Stimulated activated CD4-positive, alpha-beta T cell treated with anti-CD3 and anti-CD28 coated beads, Interleukin-1b, Interleukin-23, amount 100 ng/mL, for 4 hours (primary cell): ENCODE measurements around the gene ARAP1.

Experiments
- DNase-seq, 2 donors: peaks; one replicate each; pipeline ENCODE4 v3.0.0-alpha.2; 2020; ENCODE audit warnings: low read depth in 2 of 2

Gene ARAP1

DNA sequence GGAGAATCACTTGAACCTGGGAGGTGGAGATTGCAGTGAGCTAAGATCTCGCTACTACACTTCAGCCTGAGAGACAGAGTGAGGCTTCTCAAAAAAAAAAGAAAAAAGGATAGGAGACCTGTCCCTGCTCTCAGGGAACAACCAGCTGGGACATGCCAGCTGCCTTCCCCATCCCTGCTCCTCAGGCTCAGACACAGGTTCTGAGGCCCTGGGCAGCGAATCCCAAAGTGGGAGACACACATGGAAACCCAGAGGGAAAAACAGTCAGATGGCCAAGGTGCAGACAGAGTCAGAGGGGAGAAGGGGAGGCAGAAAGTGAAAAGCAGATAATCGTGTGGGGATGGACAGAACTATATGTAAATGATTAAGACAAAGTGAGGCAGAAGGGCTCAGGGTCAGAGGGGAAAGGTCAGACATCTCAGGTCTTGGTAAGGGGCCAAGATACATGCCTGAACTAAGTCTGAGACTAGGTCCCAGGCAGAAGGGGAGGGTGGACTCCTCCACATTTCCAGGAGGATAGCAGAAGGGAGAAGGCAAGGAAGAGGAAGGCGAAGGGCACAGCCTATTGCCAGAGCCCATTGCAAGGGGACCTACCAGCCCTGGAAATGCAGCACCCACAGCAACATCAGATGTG, 27.4 kb upstream of the ARAP1 start:
- no peak for DNase-seq

DNA sequence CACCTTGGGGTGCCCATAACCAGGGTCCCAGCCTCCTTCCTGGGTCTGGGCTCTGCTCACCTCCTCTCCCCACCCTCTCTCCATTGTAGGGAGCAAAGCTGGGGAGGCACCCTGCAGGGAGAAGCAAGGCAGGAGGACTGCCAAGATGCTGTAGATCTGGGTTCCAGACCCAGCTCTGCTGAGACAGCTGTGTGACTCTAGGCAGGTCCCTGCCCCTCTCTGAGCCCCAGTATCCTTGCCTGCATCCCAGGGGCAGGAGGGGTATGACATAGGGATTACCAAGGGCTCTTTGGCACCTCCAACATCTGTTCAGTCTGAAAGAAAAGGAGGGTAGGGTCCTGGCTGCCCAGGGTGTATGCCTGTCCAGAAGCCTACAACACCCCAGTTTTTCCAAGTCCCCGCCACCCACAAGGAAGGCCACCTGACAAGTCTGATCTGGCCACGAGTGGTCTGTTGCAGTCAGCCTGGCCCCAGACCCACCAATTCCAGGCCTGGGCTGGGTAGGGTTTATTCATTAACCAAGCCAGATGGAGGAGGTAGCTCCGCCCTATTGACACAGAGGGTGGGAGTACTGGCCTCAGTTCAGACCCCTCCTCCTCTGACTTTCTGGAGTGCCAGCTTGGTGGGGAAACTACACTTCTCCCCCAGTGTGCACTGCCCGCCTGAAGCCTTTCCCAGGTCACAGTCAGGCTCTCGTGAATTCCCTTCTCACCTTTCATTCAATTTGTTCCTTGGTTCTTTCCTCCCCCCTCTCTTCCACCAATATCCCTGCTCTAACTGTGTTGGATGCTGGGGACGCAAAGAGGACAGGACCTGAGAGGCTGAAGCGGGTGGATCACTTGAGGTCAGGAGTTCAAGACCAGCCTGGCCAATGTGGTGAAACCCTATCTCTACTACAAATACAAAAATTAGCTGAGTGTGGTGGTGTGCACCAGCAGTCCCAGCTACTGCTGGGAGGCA, 26.6 kb upstream of the ARAP1 start:
- no peak for DNase-seq

DNA sequence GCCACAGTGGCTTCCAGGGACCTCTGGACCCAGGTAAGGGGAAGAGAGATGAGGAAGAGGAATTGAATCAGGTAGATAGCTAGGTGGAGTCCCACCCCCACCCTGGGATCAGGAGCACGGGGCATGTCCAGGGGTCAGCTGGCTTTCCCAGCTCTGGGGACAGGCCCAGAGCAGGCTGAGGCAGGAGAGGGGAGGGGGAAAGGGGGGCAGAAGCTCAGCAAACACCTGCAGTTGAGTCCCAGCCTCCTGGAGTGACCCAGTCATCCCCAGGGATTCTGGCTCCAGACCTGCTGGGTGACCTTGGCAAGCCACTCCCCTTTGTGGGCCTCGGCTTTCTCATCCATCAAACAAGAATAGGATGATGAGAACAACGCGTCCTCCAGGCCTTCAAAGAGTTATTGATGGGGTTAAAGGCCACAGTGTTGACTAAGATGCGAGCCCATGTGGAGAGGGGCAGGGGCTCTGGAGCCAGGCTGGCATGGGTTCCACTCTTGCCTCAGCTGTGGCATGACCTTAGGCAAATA, 25.6 kb upstream of the ARAP1 start:
- DNase-seq: no peak

DNA sequence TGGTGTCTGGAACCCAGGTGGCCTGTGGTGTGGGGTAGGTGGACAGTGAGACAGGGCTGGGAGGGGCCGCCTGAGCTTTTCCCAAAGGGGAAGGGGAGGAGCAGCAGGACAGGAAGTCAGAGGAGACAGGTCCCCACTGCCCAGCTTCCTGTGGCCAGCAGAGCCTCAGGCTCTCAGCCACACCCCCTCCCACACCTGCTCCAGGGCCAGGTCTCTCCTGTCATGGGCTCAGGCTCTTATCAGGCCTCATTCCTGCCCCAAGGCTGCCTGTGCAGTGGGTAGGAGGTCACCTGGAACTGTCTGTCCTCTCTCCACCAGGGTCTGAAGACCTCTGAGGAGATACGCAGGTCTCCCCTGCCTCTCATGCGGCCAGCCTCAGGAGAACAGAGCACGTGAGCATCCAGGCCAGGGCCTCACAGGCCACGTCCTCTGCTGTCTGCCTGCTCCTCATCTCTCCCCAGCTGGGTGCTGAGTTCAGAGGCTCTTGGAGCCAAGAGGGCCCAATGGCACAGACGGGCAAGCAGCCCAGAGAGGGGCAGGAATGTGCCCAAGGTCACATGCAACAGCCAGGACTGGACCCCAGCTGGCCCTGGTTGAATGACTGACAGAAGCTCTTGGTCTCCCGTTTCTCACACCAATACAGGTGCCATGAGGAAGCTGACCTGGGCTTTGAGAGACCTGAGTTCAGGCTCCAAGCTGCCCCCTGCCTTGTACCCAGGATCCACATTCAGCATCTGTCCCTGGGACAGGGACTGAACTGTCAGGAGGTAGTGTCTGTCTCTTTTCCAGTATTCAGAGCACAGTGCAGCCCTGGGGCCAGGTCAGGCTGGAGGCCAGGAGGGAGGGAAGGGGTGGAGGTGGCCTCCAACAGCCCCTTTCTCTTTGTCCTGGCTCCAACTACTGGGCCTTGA, 24.9 kb upstream of the ARAP1 start:
- DNase-seq: no peak

DNA sequence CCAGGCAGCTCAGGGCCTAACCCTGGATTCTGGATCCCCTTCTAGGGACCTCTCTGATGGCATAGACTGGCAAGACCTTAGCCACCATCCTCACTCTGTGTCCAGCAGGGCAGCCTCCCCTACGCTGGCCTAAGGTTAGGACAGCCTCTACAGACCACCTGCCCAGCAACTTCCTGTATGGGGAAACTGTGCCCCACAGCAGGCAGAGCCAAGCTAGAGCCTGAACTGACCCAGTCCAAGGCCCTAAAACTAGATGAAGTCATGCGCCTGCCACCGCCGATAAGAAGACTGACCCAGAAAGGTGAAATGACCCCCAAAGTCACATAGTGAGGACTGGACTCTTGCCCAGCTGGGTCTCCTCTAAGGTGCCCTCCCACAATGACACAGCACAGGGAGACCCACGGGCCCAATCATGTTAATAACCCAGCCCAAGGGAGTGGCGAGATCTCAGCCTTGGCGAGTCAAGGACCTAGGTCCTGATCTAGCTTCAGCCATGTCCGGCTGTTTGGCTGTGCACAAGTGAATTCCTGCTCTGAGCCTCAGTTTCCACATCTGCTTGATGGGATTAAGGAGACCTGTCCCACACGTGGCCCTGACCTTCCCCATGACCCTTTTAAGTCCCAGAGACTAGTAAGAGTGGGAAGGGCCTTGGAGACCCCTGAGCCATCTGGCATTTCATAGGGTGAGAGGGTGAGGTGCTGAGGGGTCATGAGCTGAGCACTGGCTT, 24.1 kb upstream of the ARAP1 start:
- no peak for DNase-seq

DNA sequence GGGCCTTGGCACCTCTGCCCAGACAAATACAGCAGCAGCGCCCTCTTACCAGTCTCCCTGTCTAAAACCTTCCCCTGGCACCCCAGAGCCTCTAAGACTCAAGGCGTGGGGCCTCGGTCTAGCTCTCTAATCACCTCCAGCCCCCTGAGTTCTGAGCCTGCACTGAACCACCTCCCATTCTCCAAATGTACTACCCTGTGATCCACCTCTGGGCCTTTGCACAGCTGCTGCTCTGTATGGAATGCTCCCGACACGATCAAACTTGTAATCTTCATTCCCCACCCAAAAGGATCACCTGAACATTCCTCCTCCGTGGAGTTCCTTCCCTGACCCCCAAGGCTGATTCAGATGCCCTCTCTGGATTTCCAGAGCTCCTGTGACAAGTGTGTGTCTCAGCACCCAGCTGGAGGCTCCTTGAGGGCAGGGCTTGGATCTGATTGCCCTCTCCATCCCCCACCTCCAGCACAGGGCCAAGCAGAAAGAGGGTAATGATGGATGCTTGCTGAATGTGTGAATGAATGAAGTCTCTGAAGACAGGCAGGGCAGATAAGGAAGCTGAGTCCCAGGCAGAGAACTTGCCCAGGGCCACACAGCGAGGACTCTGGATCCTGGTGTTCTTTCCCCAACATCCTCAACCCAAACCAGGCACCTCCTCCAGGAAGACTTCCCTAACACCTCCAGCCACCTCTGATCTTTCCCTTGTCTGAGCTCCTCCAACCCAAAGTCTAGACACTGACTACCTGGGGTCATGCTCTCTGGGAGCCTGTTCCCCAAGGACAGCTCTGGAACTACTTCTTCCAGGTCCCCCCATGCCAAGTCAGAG, 23.3 kb upstream of the ARAP1 start:
- DNase-seq: no peak

DNA sequence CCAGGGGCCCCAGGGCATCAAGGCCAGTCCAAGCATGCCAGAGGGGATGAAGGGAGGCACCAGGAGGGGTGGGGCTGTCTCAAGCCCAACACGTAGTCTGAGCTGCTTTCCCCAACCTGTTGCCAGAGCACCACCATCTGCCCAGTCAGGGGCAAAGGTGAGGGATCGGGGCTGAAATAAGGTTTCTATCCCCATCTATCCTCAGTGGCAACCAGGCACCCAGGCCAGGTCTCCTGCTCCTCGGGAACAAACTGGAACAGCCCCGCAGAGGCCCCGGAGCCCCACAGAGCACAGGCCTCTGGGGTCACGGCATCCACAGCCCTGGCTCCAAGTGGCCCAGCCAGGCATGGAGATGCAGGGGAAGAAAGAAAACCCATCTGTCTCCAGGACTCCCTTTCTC, 22.3 kb upstream of the ARAP1 start:
- DNase-seq: no peak

DNA sequence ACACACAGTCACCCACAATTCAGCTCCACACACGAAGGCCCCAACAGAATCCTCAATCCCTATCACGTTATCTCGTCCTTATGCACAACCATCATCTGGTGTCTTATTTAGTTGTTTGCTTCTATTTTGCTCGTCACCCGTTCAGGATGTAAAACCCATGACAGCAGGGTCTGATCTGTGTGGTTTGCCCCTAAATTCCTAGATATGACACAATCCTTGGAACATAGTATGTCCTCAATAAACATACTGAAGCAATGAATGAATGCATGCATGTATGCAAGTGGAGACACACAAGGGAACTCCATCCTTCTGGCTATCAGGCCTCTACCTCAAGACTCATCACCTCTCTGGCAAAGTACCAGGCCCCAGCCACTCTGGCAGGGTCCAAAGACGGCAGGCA, 21.5 kb upstream of the ARAP1 start:
- no peak for DNase-seq

DNA sequence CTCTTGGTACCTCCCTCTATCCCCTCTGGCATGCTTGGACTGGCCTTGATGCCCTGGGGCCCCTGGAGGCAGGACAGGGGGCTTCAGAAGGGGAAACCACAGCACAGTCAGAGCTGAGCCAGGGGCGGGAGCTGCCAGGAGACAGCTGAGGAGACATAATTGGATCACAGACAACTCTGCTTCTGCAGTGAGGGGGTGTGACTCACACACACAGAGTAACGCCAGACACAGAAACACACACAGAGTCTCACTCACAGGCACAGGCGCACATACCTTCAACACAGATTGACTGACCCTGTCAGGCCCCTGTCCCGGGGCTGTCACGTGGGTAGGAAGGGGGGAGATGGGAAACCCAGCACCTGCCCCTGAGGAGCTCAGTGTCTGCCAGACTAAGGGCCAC, 21.1 kb upstream of the ARAP1 start:
- no peak for DNase-seq

DNA sequence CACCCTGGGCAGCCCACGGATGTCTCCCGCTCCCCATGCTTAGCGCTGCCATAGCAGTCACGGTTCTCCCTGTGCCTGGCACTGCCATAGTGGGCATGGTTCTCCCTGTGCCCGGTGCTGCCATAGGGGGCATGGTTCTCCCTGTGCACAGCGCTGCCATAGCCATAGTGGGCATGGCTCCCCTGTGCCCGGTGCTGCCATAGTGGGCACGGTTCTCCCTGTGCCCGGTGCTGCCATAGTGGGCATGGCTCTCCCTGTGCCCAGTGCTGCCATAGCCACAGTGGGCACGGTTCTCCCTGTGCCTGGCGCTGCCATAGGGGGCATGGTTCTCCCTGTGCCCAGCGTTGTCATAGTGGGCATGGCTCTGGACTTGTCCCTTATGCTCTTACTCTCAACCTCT, 19.9 kb upstream of the ARAP1 start:
- DNase-seq: no peak

DNA sequence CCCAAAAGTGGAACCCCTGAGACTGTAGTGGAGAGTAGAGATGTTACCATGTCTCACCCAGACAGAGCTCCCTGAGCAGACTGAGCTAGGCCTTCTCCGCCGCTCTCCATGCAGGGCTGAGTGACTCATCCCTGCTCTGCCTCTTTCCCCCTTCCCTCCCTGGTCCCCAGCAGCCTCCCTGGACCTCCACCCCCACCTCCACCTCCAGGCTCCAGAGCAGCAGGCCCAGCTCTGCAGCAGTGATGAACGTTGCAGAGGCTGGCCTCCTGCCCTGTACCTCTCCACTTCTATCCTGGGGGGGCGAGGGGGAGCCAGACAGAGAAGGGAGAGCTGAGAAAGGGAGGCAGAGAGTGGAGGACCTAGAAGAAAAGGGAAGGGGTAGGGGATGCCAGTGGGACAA, 19.3 kb upstream of the ARAP1 start:
- no peak for DNase-seq

DNA sequence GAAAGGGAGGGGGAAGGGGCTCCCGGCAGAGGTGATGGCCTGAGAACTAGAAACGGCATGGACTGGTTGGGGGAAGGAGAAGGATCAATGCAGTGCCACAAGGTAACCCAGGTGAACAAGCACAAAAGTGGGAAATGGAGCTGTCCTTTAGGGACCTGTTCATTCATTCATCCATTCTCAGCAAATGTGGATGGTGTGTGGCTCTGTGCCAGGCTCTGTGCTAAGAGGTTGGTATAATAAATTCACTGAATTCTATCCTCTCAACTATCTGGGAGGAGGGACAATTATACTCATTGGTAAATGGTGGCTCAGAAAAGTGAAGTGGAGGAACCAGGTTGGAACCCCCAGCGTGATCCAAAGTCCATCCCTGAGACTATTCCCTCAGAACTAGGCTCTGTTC, 18.6 kb upstream of the ARAP1 start:
- DNase-seq: no peak

DNA sequence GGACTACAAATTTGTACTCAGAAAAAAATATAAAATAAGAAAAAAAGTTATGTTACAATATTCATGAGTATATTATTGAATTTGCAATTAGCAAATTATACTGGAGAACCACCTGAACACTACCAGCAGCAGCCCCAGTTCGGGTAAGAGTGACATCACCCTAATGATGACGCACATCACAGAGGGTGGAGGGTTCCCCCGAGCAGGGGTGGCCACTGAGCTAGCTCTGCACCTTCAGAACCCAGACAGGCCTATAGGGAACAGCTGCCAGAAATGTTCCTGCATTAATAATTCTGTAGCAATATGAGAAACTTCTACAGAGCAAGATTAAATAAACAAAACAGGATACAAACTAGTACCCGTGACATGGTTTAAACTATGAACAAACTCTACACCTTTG, 17.5 kb upstream of the ARAP1 start:
- DNase-seq: no peak

DNA sequence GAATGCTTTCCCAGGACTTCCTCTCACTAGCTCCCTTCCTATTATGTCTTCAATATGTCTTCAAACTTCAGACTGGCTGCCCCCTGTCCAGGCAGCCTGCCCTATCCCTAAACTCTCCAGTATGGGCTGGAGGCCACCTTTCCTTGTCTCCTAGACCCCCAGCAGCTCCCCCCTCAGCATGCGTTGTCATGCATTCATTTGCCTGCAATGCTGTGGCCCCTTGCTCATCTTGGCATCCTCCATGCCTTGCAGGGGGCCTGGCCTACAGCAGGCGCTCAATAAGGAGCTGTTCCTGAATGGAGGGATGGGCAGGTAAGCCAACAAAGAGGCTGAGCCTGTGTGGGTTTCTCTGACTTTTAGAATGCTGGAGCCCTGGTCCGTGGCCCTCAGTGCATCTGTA, 16.4 kb upstream of the ARAP1 start:
- DNase-seq: no peak

DNA sequence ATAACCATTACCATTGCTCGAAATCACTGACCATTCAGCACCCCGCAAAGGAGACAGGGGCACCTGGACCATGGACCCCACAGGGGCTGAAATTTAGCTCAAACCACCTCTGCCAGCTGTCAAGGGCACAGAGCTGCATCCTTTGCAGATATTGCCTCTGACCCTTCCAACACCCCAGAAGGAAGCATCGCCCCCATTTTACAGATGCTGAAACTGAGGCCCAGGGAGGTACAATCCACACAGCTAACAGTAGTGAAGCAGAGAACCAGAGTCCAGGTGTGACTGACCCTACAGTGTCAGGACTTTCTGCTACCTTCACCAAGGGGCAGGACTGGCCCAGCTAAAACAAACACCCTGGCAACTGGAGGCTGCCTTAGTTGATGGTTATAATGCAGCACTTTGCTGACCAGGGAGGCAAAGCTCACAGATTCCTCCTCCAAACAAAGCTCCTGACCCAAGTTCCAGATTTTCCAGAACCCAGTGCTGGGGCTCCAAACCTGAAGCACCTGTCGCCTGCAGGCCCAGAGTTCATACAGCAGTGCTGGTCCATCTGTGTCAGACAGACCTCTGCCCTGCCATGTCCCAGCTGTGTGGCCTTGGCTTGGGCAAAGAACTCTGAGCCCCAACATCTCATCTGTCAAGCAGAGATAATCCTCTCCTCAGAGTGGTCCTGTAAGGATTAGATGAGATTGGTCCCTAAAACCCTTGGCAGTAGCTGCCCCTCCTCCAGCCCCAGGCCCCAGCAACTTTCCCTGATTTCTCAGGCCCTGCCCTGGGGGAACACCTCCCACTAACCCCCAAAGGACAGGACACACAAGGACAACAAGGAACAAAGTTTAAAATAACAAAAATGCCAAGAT, 15.2 kb upstream of the ARAP1 start:
- DNase-seq: no peak

DNA sequence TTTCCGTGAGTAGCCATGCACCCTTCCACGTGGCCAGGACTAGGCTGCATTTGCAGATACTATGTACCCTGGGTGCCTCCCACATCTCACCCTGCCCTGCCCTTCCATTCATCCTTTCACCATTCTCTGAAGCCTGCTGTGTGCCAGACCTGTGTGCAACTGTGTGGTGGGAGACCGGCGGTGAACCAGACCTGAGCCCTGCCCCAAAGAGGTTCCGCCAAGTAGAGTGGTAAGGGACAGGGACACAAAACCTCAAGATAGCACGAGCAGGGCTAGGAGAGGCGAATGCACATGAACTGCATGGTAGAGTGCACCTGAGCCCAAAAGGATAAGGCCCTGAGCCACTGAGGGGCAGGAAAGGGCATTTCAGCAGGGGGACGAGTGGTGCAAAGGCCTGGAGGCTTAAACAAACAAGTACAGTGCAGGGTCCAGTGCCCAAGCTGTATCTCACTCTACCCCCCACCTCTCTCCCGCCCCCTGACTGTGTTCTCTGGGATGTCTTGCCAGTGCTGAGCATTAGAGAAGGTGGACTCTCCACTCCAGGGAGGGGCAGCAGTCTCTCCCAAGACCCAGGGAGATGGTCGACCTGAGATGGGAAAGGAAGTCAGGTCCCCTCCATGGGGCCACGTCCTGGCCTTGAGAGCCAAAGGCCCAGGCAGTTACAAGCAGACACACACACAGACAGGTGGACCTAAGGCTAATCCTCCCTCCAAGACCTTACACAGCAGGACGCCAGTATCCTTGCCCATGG, 14.1 kb upstream of the ARAP1 start:
- no peak for DNase-seq

DNA sequence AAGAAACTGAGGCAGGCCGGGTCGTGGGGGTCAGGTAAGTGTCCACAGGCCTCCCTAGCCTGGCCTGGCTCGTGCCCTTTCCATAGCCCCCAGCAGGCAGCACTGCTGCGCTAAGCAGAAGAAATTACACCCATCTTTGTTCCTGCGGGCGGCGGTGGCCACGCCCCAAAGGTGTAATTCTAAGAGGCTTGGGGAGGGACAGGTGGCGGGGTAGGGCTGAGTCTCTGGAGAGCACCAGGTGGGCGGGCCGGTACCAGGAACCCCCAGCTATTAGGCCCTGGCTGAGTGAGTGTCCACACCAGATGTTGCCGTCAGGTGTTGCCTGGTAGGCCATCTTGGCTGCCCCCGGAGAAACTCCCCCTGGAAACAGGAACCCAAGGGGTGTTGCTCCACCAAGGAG, 12.3 kb upstream of the ARAP1 start:
- no peak for DNase-seq

DNA sequence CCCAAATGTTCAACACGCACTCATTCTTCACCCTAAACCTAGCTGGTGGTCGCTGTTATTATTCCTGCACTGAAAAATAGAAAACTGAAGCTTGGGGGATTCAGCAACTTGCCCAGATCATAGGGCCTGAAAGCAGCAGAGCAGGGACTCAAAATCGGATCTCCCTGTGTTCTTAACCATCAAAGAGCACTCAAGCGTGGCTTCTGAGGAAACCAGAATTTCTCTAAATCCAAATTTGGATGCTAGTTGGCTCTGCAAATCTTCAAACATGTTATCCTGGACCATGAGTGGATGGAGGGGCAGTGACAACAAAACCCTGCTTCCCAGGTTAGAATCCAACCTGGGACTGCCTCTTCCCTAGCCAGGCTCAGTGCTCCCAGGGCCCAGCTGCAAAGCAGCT, 11.6 kb upstream of the ARAP1 start:
- no peak for DNase-seq
